ENCODE results near the gene PRKAG2. TPM values are rescaled to one million over a fixed set of nuclear protein-coding genes. Genes with fewer than 3 reads are reported as not detected.

PRKAG2 gene
- total RNA-seq, 1 experiment from 2014 or later = 23.9 TPM

GRCh38 chr7:151687523-151688235 lies 189.2 kb downstream of the PRKAG2 start:
- DNase-seq (peak; percentile 99), ATAC-seq (peak; percentile 95)
- H4K20me1 ChIP-seq (ENCODE audit: low read length) = no peaks in the 10 kb centered on the region
- H3F3A ChIP-seq (ENCODE audit: low read length, unreplicated experiment) = no peaks in the 10 kb centered on the region
- no TSS peak for BruUV-seq (replicated peaks)
- no peak overlapping the region for H3K4me3 ChIP-seq (ENCODE audit: low read length)
- H3K9me3 ChIP-seq (ENCODE audit: low read length) = no peaks in the 10 kb centered on the region
- CTCF ChIA-PET = no interaction called here
- H3K4me1 ChIP-seq (ENCODE audit: insufficient read depth, low read length) = peaks cover 28% of the 10 kb centered on the region
- peak overlapping the region; percentile 67 for H3K4me2 ChIP-seq (ENCODE audit: low read length)
- H3K79me2 ChIP-seq (ENCODE audit: low read length) = no peaks in the 10 kb centered on the region
- POLR2A ChIA-PET (ENCODE audit: unreplicated experiment) = interaction anchor here (1.0 kb wide), 1 partner anchor 55 kb away, joined by 13 read pairs; no protein-coding TSS in a partner anchor
- no peaks in the 10 kb centered on the region for H3K9me2 ChIP-seq (replicated peaks; ENCODE audit: low read length)
- TF ChIP-seq EZH2phosphoT487 (IDR thresholded peaks at IDR 0.05; ENCODE audit: borderline replicate concordance, low read length) (peak; percentile 76; the same call in 1 of the 2 replicates), EZH2 (IDR thresholded peaks at IDR 0.05; ENCODE audit: low read length, unreplicated experiment) (no peak)
- no peaks in the 10 kb centered on the region for H3K36me3 ChIP-seq (ENCODE audit: low read depth, low read length)
- H3K9ac ChIP-seq (ENCODE audit: low read length) = peak overlapping the region; percentile 44; the same call in 1 of the 2 replicates
- intact Hi-C loops (cut with micrococcal nuclease) = loop anchor here (2.0 kb wide), 2 partner anchors 29 to 37 kb away; no protein-coding TSS in a partner anchor
- H2AFZ ChIP-seq (ENCODE audit: low read length) = peak overlapping the region; percentile 60
- H3K27ac ChIP-seq (ENCODE audit: low read length) = peak overlapping the region; percentile 85
- H3K27me3 ChIP-seq (ENCODE audit: low read length) = no peaks in the 10 kb centered on the region

DNA sequence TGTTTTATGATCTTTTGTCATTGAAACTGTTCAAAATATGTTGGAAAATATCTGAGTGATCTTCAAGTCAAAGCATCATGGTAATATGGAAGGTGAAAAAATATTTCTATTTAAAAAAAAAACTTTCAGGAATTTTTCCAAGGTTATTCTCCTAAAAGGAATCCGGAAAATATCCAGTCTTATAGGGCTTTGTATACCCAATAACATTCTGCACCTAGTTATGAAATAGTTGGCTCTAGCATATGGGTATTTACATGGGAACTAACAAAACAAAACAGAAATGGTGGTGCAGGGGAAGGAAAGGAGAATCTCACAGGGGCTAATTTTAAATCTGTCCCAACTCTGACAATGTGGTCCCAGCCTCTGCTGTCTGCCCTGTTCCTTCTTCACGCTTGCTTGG lies 190.1 kb downstream of the PRKAG2 start:
- Histone ChIP-seq H3K79me2 (ENCODE audit: low read length) (no peaks in the 10 kb centered on the region), H3K9ac (ENCODE audit: low read length) (no peak overlapping the region), H3K36me3 (ENCODE audit: low read depth, low read length) (no peaks in the 10 kb centered on the region), H3K9me2 (replicated peaks; ENCODE audit: low read length) (no peaks in the 10 kb centered on the region), H3K27ac (ENCODE audit: low read length) (peak overlapping the region; percentile 85), H3K9me3 (ENCODE audit: low read length) (no peaks in the 10 kb centered on the region), H2AFZ (ENCODE audit: low read length) (peak overlapping the region; percentile 60; the same call in 1 of the 2 replicates), H3K4me2 (ENCODE audit: low read length) (peak overlapping the region; percentile 67), H4K20me1 (ENCODE audit: low read length) (no peaks in the 10 kb centered on the region), H3F3A (ENCODE audit: low read length, unreplicated experiment) (no peaks in the 10 kb centered on the region), H3K4me1 (ENCODE audit: insufficient read depth, low read length) (peaks cover 28% of the 10 kb centered on the region), H3K27me3 (ENCODE audit: low read length) (no peaks in the 10 kb centered on the region), H3K4me3 (ENCODE audit: low read length) (no peak overlapping the region)
- intact Hi-C loops (cut with micrococcal nuclease) = loop anchor here (2.0 kb wide), 2 partner anchors 28 to 36 kb away; no protein-coding TSS in a partner anchor
- ChIA-PET CTCF (no interaction called here), POLR2A (ENCODE audit: unreplicated experiment) (interaction anchor here (0.6 to 0.7 kb wide), 2 partner anchors 67 to 87 kb away, joined by 3 read pairs; no protein-coding TSS in a partner anchor)
- TF ChIP-seq, protein P1, sequence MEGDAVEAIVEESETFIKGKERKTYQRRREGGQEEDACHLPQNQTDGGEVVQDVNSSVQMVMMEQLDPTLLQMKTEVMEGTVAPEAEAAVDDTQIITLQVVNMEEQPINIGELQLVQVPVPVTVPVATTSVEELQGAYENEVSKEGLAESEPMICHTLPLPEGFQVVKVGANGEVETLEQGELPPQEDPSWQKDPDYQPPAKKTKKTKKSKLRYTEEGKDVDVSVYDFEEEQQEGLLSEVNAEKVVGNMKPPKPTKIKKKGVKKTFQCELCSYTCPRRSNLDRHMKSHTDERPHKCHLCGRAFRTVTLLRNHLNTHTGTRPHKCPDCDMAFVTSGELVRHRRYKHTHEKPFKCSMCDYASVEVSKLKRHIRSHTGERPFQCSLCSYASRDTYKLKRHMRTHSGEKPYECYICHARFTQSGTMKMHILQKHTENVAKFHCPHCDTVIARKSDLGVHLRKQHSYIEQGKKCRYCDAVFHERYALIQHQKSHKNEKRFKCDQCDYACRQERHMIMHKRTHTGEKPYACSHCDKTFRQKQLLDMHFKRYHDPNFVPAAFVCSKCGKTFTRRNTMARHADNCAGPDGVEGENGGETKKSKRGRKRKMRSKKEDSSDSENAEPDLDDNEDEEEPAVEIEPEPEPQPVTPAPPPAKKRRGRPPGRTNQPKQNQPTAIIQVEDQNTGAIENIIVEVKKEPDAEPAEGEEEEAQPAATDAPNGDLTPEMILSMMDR (conservative IDR thresholded peaks at IDR 0.05; ENCODE audit: low read depth, low read length) = no peak
- no peak for TF ChIP-seq EZH2 (IDR thresholded peaks at IDR 0.05; ENCODE audit: low read length, unreplicated experiment)
- no peak for TF ChIP-seq EZH2phosphoT487 (IDR thresholded peaks at IDR 0.05; ENCODE audit: borderline replicate concordance, low read length)
- no TSS peak for BruUV-seq (replicated peaks)
- ATAC-seq = no peak
- no peak for DNase-seq

DNA sequence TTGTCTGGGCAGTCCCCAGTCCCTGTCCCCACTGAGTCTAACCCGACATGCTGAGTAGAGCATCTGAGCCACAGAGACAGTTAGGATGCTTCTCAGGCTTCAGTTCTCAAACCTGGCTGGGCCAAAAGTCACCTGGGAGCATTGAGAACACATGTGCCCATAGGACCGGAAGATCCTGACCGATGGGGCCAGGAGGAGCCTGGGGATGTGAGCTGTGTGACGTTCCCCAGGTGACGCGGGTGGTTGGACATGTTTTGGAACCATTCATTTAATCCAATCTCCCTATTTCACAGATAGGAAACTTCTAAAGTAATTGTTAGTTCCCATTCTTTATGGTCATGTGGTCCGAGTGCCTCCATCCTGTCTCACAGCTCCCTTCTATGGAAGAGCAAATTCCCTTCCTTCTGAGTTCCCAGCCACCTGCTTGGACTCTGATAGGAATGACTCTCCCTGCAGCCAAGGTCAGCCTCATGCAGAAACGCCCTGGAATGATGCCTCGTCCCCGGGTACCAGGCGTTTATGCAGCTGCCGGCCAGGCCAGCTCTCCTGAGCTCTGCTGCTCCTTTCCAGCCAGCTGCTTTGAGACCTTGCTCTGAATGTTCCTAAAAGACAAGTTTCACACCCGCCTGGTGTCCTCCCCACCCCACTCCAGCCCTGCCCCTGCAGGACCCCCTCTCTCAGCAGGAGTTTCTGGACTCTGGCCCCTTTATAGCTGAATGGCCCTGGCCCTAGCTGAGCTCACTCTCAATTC lies 190.7 kb downstream of the PRKAG2 start:
- peaks cover 28% of the 10 kb centered on the region for H3K4me1 ChIP-seq (ENCODE audit: insufficient read depth, low read length)
- CTCF ChIA-PET = interaction anchor here (0.6 kb wide), 1 partner anchor 38 kb away, joined by 3 read pairs; no protein-coding TSS in a partner anchor

More for the DNA sequence above, 190.7 kb downstream of the PRKAG2 start:
- H3K9ac ChIP-seq (ENCODE audit: low read length) = no peak overlapping the region
- H3K79me2 ChIP-seq (ENCODE audit: low read length) = no peaks in the 10 kb centered on the region
- ATAC-seq (no peak), DNase-seq (no peak)
- H3K4me3 ChIP-seq (ENCODE audit: low read length) = no peak overlapping the region
- POLR2A ChIA-PET (ENCODE audit: unreplicated experiment) = interaction anchor here (0.6 to 0.7 kb wide), 2 partner anchors 67 to 86 kb away, joined by 3 read pairs; no protein-coding TSS in a partner anchor
- H3K27ac ChIP-seq (ENCODE audit: low read length) = no peak overlapping the region
- TF ChIP-seq, protein P1 (conservative IDR thresholded peaks at IDR 0.05; ENCODE audit: low read depth, low read length) = no peak
- TF ChIP-seq EZH2 (IDR thresholded peaks at IDR 0.05; ENCODE audit: low read length, unreplicated experiment) (no peak), EZH2phosphoT487 (IDR thresholded peaks at IDR 0.05; ENCODE audit: borderline replicate concordance, low read length) (no peak)
- H2AFZ ChIP-seq (ENCODE audit: low read length) = no peak overlapping the region
- H3K36me3 ChIP-seq (ENCODE audit: low read depth, low read length) = no peaks in the 10 kb centered on the region
- no peaks in the 10 kb centered on the region for H3K9me2 ChIP-seq (replicated peaks; ENCODE audit: low read length)
- H3F3A ChIP-seq (ENCODE audit: low read length, unreplicated experiment) = no peaks in the 10 kb centered on the region
- H3K9me3 ChIP-seq (ENCODE audit: low read length) = no peaks in the 10 kb centered on the region
- H3K4me2 ChIP-seq (ENCODE audit: low read length) = no peak overlapping the region
- intact Hi-C loops (cut with micrococcal nuclease) = loop anchor here (2.0 kb wide), 2 partner anchors 27 to 35 kb away; no protein-coding TSS in a partner anchor
- no peaks in the 10 kb centered on the region for H4K20me1 ChIP-seq (ENCODE audit: low read length)
- BruUV-seq (replicated peaks) = no TSS peak
- no peaks in the 10 kb centered on the region for H3K27me3 ChIP-seq (ENCODE audit: low read length)

All from PC-3 (cell line).